Upper lobe of left lung (tissue), 4 donors: ENCODE data around the gene CLASP1.

Experiments used
- EP300 ChIP-seq, 4 donors: sonication (generic); formaldehyde crosslinking; IDR thresholded peaks; one replicate each; pipeline ENCODE4 v1.5.1; 2017; ENCODE audit warnings: antibody characterized with exemption in 4 of 4, control low read depth in 2 of 4
- TF ChIP-seq, protein P1 (sequence below), 6 experiments: fragments of 450-650 bp in 4 of 6; fragments of 200-600 bp in 2 of 6; sonication (generic) in 2 of 6; IDR thresholded peaks; one replicate each; pipeline ENCODE4 v1.5.1; 2016 to 2019; ENCODE audit warnings: antibody characterized with exemption in 6 of 6

GRCh38 chr2:121454549-121455090, 194.6 kb downstream of the CLASP1 start:
- TF ChIP-seq, protein P1, sequence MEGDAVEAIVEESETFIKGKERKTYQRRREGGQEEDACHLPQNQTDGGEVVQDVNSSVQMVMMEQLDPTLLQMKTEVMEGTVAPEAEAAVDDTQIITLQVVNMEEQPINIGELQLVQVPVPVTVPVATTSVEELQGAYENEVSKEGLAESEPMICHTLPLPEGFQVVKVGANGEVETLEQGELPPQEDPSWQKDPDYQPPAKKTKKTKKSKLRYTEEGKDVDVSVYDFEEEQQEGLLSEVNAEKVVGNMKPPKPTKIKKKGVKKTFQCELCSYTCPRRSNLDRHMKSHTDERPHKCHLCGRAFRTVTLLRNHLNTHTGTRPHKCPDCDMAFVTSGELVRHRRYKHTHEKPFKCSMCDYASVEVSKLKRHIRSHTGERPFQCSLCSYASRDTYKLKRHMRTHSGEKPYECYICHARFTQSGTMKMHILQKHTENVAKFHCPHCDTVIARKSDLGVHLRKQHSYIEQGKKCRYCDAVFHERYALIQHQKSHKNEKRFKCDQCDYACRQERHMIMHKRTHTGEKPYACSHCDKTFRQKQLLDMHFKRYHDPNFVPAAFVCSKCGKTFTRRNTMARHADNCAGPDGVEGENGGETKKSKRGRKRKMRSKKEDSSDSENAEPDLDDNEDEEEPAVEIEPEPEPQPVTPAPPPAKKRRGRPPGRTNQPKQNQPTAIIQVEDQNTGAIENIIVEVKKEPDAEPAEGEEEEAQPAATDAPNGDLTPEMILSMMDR (IDR thresholded peaks at IDR 0.05): no peak
- no peak for TF ChIP-seq EP300 (IDR thresholded peaks at IDR 0.05)
